Activated CD8-positive, alpha-beta memory T cell treated with anti-CD3 and anti-CD28 coated beads, Interleukin-2, amount 50 U/mL, for 4 hours (primary cell): Measurements from ENCODE around the gene SQSTM1.
"Not testable (repeated sequence)": the region's sequence is repeated elsewhere in the genome, so short reads cannot be mapped to it uniquely, and the experiment has no call there.

Experiments used
- DNase-seq: peaks from one replicate; pipeline ENCODE4 v3.0.0-alpha.2; 2020

The SQSTM1 gene

GRCh38 chr5:179827680-179828079 is 7.0 kb downstream of the SQSTM1 start:
- DNase-seq = peak; percentile 48

GRCh38 chr5:179828756-179829421 is 8.2 kb downstream of the SQSTM1 start:
- DNase-seq = no peak

- DNase-seq = no peak
Observed at GRCh38 chr5:179829732-179830435, 9.2 kb downstream of the SQSTM1 start.

GRCh38 chr5:179830818-179831468 is 10.2 kb downstream of the SQSTM1 start:
- no peak for DNase-seq

- no peak for DNase-seq
Observed at GRCh38 chr5:179832039-179832745, 11.5 kb downstream of the SQSTM1 start.

GRCh38 chr5:179833056-179833708 is 12.5 kb downstream of the SQSTM1 start:
- no peak for DNase-seq

- no peak for DNase-seq
Observed at GRCh38 chr5:179833709-179834070, 13.0 kb downstream of the SQSTM1 start.

- DNase-seq = no peak
Observed at GRCh38 chr5:179834120-179834519, 13.4 kb downstream of the SQSTM1 start.

GRCh38 chr5:179834871-179835270 is 14.2 kb downstream of the SQSTM1 start:
- not testable (repeated sequence) for DNase-seq

GRCh38 chr5:179836225-179837019 is 15.7 kb downstream of the SQSTM1 start:
- peak; percentile 56 for DNase-seq

GRCh38 chr5:179837076-179838011 is 16.6 kb downstream of the SQSTM1 start:
- no peak for DNase-seq

- no peak for DNase-seq
Observed at GRCh38 chr5:179839328-179840256, 18.9 kb downstream of the SQSTM1 start.

GRCh38 chr5:179840321-179840720 is 19.6 kb downstream of the SQSTM1 start:
- no peak for DNase-seq

- no peak for DNase-seq
Observed at GRCh38 chr5:179840766-179841165, 20.1 kb downstream of the SQSTM1 start.

- no peak for DNase-seq
Observed at GRCh38 chr5:179841621-179842020, 20.9 kb downstream of the SQSTM1 start.

GRCh38 chr5:179852993-179853547 is 32.4 kb downstream of the SQSTM1 start:
- DNase-seq = no peak

- DNase-seq = no peak
Observed at GRCh38 chr5:179854356-179854755, 33.7 kb downstream of the SQSTM1 start.

- peak; percentile 50 for DNase-seq
Observed at GRCh38 chr5:179858241-179858585, 37.5 kb downstream of the SQSTM1 start.
